Activated CD8-positive, alpha-beta memory T cell treated with anti-CD3 and anti-CD28 coated beads, Interleukin-2, amount 50 U/mL, for 4 hours (primary cell): ENCODE results near the gene HOXC13.

Source experiments
- DNase-seq: peaks from one replicate; pipeline ENCODE4 v3.0.0-alpha.2; 2020

Gene HOXC13

DNA sequence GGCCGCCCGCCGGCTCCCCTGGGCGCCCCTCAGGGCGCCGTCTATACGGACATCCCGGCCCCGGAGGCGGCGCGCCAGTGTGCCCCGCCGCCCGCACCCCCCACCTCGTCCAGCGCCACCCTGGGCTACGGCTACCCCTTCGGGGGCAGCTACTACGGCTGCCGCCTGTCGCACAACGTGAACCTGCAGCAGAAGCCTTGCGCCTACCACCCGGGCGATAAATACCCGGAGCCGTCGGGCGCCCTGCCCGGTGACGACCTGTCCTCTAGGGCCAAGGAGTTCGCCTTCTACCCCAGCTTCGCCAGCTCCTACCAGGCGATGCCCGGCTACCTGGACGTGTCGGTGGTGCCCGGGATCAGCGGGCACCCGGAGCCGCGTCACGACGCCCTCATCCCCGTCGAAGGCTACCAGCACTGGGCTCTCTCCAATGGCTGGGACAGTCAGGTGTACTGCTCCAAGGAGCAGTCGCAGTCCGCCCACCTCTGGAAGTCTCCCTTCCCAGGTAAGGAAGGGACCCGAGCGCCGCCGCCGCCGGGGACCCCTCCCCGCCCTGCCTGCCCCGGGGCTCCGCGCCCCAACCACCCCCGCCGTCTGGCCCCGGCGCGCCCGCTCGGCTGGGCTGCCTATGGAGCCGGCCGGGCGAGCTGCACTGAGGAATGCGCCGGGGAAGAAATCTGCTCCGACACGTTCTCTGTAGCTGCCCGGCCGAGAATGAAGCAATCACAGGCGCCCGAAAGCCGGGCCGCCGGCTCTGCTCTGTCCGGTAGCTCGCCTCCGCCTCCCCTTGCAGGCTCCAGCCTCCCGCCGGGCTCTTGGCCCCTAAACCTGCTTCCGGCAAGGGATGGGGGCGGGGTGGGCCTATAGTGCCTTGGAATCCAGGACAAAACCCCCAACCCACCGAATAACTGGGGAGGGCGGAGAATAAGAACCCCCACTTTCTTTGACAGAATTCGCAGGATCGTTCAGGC lies 794 bp downstream of the HOXC13 start:
- DNase-seq: no peak

DNA sequence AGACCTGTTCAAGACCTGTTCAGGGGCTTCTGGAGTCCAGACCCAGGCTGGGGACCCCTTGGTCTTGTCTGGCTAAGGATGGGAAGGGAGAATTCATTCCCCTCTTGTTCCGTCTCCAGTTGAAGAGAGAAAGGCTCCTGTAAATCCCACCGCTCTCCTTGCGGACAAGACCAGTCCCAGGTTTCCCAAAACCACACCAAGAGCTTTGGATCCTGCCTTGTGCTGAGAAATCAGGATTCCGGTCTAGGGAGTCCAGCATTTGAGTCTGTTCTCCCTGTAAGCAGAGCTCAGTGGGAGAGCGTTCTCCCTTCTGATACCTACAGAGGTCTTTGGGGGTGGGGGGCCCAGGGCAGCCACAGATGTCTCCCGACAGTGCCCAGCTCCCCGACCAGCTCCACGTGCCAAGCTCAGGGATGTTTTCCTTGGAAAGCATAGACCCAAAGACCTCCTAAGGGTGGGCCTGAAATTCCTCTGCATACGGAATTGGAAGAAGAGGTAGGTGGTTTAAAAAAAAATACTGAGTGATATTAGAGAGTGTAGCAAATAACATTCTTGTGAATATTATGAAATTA lies 1.9 kb downstream of the HOXC13 start:
- DNase-seq: no peak

DNA sequence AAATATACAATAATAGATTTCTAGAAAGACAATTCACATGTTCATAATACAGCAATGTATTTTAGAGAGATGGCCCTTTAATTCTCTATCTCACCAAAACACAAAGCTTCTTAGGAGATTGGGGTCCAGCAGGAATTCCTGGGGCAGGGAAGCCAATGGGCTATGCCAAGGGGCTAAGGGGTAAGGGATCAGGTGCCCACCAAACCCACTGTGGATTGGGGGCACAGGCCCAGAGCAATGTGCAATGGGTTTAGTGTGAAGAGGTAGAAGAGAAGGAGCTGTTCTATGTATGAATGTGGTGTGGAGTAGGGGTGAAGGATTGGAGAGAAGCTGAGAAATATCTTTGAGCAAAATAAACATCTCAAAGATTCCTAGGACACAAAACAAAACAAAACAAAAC lies 2.6 kb downstream of the HOXC13 start:
- DNase-seq: no peak

DNA sequence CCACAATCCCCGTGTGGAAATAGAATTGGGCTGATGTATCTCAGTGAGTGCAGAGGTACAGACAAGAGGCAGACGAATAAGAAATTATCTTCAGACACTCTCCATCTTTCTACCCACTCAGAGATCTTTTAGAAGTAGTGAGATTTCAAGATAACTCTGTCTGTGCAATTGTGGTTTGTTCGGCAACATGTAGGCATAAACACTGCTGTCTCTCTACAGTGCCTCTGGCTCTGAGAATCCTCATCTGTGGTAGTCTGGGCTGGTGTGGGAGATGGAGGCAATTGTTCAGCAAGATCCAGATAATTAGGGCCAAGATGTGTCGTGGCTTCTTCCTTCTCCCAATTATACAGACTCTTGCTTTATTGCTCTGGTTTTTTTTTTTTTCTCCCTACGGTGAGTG lies 3.1 kb downstream of the HOXC13 start:
- no peak for DNase-seq

DNA sequence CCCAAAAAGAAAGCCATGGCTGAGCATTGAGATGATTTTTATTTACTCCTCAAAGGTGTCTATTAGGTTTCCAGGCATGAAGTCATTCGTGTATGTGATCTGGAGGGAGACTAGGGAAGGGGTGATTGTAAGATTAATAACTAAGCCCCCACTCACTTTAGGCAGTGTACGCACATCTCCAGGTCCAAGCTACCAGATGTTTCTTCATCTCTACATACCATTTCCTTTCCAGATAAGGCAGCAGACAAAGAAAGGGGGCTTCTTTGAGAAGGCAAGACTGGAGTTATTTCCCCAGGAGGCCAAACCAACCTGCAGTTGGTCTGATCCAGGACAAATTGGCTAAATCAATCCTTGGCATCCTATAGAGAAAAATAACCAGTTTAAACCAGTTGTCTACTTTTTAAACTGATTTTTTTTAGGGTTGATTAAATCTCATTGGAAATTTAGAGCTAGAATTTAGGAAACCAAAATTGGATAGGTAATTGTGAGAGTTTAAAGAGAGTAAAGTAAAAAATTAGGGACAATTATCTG lies 3.9 kb downstream of the HOXC13 start:
- DNase-seq: no peak

DNA sequence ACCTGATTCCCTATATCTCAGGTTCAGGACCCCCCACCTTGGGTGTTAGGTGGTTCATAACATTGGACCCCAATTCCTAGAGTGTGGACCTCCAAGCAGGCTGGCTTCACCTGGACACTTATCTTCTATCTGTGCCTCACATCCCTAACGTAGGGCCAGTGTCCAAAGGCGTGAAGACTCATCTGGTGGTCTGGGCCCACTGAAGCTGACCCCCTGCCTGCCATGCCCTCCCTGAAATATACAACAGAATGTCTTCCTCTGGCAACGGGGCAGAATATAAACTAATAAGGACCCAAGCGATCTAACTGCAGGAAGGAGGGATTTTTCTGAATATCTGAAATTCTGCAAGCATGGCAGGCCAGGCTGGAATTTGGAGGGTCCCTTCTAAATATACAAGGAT lies 5.6 kb downstream of the HOXC13 start:
- no peak for DNase-seq

DNA sequence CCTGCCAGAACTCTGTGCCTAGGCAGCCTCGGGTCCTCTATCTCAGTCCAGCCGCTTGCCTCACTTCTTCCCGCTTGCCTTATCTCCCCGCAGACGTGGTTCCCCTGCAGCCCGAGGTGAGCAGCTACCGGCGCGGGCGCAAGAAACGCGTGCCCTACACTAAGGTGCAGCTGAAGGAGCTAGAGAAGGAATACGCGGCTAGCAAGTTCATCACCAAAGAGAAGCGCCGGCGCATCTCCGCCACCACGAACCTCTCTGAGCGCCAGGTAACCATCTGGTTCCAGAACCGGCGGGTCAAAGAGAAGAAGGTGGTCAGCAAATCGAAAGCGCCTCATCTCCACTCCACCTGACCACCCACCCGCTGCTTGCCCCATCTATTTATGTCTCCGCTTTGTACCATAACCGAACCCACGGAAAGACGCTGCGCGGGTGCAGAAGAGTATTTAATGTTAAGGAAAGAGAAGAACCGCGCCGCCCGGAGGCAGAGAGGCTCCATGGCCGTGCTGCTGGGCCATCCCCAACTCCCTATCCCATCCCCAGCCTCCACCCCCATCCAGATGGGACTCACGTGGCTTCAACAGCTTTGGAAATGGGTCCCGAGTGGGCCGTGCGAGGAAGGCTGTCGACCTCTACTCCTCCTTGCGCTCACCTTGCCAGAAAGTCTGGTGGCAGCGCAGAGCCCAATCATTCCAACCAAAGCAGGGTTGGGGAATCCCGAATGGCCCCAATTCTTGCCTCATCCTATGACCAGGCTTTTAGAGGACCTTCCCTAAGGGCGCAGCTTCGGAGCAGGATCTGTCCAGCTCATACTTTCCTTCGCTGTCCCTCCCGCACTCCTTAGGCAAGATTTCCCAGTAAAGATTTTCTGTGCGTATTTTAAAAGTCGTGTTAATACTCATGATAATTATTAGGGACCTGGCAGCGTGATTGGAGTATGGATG lies 6.5 kb downstream of the HOXC13 start:
- no peak for DNase-seq

DNA sequence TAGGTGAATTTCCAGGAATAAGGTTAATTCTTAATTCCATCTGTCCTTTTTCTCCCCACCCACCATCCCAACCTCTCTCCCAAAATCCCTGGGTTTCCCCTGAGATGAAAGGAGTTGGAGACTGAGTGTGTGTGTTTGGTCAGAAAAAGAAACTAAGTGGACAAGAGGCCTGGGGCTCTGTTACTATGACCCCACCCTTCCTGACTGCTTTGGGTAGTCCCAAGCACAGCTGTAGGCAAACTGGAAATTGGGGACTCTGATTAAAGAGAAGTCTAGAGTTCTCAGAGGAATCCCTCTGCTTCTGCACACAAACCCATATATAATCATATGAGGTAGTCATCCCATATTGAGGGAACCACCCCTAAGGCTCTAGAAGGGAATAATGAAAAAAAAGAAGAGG lies 9.1 kb downstream of the HOXC13 start:
- no peak for DNase-seq

DNA sequence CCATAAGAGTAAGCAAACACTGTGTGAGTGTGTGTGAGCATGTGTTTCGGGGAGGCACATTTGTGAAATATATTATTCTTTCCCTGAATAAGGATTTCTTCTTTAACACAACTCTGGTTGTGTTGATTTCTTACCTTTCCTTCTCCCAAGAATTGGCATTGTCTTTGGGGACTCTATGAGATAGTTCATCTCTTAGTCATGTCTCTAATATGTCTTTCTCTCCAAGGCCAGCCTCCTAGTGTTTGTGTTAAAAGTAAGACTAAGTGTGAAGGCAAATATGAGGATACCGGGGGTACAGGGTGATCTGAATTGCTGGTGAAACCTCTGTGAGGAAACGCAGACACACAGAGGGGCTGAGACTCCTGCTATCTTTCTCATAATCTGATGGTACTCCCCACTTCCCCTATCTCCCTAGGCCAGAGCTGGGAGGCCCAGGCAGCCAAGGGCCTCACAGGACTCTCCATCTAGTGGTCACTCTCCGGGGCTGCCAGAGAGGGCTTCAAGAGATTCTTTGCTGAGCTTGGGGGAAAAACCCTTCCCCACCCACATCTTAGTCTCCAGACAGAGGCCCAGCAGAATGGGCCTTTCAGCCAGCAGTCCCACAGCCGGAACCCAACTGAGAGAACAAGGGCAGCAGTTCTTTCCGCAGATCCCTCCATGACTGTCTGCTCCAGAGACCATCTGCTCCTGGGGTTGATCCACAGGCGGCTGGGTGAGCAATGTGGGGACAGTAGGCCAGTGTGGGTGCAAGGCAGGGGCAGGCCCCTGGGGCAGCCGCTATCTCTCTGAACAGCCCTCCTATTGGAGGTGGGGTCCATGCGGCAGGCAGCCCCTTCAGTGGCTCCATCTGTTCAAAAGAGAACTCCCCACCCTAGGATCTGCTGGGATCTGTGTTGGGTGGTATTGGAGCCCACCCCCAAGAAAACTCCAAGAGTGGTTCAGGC lies 10.3 kb downstream of the HOXC13 start:
- DNase-seq: no peak

DNA sequence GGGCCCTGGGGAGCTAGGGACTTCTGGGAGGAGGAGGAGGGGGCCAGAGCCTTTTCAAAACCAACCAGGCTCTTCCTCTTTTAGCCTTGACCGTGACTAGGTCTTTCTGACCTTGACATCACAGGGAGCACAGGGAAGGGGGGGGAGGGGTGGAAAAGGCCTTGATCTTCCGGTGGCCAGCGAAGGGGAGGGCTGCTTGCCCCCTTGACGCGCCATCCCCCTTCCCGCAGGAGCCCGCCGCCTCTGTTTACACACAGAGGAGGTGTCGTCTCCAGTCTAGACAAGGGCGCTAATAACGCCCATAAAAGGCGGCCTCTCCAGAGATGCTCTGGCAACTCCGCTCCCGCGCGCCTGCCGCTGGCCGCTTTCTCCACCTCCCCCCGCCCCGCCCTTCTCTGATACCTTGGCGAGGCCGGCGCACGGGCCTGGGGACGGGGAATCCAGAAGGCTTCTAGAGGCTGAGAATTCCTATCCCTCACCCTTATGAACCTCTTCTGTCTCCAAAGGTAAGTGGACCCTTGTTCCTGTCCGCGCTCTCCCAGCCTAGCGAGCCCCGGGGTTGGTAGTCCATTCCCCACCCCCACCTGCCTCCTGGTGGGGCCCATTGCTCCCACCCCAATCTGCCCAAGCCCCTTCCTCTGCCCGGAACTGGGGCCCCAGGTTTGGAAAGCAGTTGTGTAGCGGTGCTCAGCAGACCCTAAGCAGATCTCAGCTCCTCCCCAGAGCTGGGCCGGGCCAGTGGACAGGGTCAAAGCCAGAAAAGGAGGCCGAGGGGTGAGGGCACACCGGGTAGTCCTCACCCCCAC lies 11.2 kb downstream of the HOXC13 start:
- DNase-seq: no peak

DNA sequence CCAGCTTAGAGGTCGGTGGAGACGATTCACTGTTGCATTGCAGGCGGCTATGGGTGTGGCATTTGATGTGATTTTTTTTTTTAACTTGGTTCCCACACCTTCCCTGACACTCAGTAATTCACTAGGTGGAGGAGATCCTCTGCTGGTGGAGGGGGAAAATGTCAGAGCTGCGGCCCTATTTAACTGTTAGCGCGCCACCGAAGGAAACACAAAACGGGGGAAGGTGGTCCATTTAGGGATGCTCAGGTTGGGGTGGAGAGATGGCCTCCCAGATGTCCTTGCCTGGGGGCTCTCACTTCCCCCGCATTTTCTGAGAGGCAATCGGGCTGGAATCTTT lies 11.8 kb downstream of the HOXC13 start:
- DNase-seq: no peak

DNA sequence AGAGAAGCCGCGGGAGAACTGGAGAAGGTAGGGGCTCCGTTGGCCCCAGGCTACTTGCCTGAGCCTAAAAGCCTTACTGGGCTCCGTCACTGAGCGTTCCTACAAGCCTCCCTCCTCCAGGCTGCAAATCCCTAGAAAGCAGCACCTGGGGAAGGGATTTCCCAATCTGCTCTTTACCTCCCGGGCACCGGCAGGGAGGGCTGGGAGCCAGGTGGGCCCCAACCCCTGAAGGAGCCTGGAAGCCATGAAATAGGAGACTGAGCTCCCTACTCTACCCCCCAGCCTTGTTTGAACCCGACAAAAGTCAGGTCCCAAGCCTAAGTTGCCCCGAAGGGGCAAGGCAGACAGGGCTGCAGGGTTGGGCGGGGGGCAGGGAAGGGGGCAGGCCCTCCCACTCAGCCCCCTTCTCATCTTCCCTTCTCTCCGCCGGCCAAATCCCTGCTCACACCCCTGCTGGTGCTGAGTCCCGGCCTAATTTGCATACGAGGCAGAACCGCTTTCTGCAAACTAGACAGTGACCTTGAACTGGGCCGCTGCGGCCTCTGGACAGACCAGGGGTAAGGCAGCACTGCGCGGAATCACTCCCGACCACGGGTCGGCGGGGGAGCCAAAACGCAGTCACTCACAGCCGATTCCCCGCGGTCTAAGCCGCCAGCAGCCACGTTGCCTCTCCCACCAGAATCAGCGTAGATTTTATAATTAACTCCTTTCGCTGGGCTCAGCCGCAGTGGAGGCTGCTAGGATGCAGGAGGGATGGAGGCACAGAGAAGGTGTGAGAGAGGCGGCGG lies 12.4 kb downstream of the HOXC13 start:
- DNase-seq: no peak

DNA sequence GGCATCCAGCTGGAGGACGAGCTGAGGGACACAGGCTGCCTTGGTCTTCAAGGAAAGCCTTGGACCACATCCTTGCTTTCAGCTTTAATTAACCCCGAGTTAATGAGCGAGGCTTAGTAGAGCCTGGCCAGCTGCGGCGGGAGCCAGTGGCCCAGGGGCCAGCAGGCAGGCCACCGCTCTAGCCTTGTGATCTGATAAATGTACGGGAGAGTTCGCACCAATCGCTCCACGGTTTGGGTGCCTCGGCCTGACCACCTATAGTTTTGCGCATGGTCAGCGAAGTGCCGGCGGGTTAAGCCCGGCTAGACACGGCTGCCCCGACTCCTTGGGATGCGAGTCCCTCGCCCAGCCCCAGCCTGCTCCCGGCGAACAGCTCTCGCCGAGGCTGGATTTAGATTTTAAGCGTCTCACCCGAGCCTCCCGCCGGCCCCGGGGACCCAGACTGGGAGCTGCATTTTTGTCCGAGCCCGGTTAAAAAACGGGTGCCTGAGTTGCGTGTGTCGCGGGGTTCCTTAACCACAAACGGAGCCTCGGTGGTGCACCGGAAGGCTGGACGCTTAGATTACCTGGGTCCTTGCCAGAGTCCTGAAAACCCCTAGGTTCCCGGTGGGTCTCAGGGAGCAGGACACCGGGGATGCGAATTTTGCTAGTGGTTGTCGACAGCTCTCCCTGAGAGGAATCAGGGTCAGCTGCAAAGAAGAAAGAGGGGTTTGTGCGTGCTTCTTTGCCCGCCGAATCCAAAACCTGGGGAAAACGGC lies 13.1 kb downstream of the HOXC13 start:
- DNase-seq: no peak

DNA sequence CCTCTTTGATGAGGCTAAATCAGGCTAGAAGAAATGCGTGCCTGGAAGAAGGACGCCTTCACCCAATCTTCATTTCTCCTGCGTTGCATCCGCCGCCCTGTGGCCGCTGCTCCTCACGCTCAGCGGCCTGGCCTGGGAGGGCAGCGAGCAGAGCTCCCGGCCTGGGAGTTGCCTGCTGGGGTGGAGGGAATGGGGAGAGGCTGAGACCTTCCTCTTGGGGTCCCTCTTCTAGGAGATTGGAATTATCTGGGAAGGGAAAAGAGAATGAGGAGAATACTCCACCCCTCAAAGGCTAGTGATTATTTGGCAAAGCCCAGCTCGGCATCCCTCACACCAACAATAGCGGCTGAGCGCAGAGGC lies 13.7 kb downstream of the HOXC13 start:
- no peak for DNase-seq

DNA sequence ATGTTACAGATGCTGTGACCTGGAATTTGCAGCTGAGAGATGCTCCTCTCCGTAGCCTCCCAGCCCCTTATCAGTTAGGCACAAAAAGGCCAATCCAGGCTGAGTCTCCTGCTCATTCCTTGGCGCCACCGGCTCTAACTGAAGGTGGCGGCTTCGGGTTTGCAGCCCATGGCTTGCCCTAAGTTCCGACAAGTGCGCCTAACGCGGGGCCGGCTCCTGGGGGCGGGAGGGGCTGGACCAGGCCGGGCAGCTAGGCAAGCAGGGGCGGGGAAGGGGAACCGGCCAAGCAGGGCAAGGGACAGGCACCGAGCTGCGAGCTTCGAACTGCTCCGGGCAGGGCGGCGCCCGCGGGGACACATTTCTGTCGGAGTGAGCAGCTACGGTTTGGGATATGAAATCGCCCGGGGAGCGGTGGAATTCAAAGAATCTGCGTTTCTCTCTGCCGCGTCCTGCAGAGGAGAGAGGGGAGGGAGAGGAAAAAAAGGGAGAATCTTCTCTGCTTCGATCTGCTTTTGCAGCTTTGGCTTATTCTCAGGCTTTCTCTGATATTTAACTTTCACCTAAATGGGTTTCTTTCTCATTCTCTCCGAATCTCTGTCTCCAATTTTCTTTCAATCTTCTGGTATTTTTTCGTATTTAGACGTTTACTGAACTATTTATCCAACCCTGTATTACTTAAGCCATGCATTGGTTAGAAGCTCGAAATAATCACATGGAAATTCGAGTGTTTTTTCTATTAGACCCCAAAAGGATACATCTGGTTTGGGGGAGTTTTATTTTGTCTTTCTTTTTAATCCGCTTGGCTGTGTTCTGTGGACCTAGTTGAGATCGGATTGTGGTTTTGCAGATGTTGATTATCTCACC lies 14.5 kb downstream of the HOXC13 start:
- no peak for DNase-seq

DNA sequence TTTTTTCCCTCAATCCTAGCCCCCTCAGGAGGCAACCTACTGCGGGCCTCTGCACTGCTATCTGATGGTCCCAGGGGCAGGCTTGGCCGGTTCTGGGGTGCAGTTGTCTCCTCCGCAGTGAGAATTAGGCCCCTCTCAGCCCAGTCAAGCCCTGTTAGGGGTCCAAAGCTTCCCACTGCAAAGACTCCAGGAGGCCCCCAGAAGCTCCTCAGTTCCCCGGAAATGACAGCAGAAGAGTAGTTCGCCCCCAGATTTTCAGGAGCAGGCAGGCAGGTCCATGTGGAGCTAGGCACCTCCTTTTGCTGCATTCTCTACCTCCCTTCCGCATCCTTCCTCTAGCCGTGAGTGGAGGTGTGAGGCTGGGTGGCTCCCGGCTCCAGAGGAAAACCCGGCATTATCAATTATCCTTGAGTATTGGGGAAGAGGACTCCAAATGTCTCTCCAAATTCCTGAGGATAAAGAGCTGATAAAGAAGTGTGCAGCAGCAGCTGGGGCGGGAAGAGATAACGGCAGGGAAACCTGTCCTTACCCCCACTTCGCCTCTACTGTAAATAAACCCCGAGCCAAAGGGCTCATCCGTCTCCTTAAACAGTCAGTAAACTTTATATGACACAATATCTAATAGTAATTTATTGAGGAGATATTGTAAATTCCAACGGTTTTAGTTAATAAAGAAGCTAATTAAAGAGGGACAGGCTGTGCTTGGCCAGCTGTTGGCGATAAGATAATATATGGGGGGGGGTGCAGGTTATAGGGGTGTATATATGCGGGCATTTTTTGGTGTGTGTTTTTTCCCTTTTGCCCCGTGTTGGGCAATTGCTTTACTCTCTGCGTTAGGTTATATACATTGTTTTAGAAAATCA lies 15.4 kb downstream of the HOXC13 start:
- no peak for DNase-seq

DNA sequence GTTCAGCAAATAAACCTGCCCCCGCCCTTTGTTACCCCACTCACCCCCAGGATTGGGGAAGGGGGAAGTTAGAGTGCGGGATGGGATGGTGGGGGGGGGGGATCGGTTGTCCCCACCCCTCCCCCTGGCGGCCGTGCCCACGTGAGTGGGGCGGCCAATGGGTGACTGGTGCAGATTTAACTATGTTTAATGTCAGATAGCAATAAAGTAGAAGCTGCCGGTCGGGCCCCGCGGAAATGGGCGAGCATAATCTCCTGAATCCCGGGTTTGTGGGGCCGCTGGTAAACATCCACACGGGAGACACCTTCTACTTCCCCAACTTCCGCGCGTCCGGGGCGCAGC lies 16.0 kb downstream of the HOXC13 start, which contains the start of gene HOXC12:
HOXC12 (plus strand) TSS at position 210 of the 342 bp plus-strand sequence; CDS start at position 237, 27 bp downstream.
- DNase-seq: no peak
